K562 (cell line): Measurements from ENCODE around the gene PCP2. TPM values are rescaled to one million over a fixed set of nuclear protein-coding genes. Genes with fewer than 3 reads are reported as not detected.

Experiments
- ATAC-seq: fragments of 200-7000 bp; cut with Tn5 transposase; 3 replicates; pipeline ENCODE4 v1.9.1; 2020; ENCODE audit warnings: moderate library complexity
- BruUV-seq: library from RNA; stranded (reverse); fragments of 400-500 nt; replicated peaks from 2 replicates; lab custom pipeline; 2021; lab: Mats Ljungman, UMichigan
- CTCF ChIA-PET: fragments of 300-600 bp; formaldehyde crosslinking; extraction: SDS; loops from one replicate; lab custom pipeline; 2021; ENCODE audit warnings: low intra/inter-chr PET ratio; lab: Yijun Ruan, JAX
- POLR2A ChIA-PET: fragments of 300-600, 350-650 bp; sonication (Branson Sonifier 250); formaldehyde crosslinking; extraction: SDS; loops from one replicate; lab custom pipeline; 2021; ENCODE audit warnings: antibody characterized with exemption, inconsistent platforms; lab: Yijun Ruan, JAX
- DNase-seq, 4 experiments: peaks; one replicate each; pipeline versions ENCODE4 v3.0.0 to v3.0.0-alpha.2; 2011 to 2018; ENCODE audit warnings: low spot score in 3 of 4, mixed read lengths in 3 of 4; ENCODE audit errors: extremely low read depth in 1 of 4
- FAIRE-seq: peaks from 2 replicates; lab custom pipeline; 2011; peaks lifted over from hg19 to GRCh38; lab: Jason Lieb, UNC
- H2AFZ ChIP-seq: 2 replicates; pipeline ENCODE4 v1.6.0; 2011; ENCODE audit warnings: low read depth, low read length, control low read depth, inconsistent platforms
- H3K27ac ChIP-seq: fragments of 200-600 bp; 3 replicates; pipeline ENCODE4 v1.8.0; 2011; ENCODE audit warnings: low read depth, mild to moderate bottlenecking, control low read depth, inconsistent platforms, low read length, moderate library complexity, mixed read lengths; ENCODE audit errors: extremely low read depth
- H3K27me3 ChIP-seq, 2 experiments: fragments of 300-600 bp in 1 of 2; 2 replicates in 1 of 2; 3 replicates in 1 of 2; pipeline versions ENCODE4 v1.6.0 to v1.8.0; 2011; ENCODE audit warnings: inconsistent platforms in 2 of 2, low read length in 2 of 2, mild to moderate bottlenecking in 1 of 2, mixed read lengths in 1 of 2, moderate library complexity in 1 of 2; ENCODE audit not compliant: control insufficient read depth in 2 of 2, insufficient read depth in 2 of 2
- H3K36me3 ChIP-seq: fragments of 300-600 bp; 3 replicates; pipeline ENCODE4 v1.8.0; 2011; ENCODE audit warnings: mild to moderate bottlenecking, low read length, inconsistent platforms; ENCODE audit not compliant: control insufficient read depth, insufficient read depth
- H3K4me1 ChIP-seq, 2 experiments: fragments of 200-600 bp in 1 of 2; replicated peaks in 1 of 2; 2 replicates in 1 of 2; 3 replicates in 1 of 2; pipeline versions ENCODE4 v1.5.1 to v1.8.0; 2011; ENCODE audit warnings: inconsistent platforms in 2 of 2, low read length in 2 of 2, mild to moderate bottlenecking in 1 of 2, mixed read lengths in 1 of 2, moderate library complexity in 1 of 2; ENCODE audit not compliant: control insufficient read depth in 2 of 2, insufficient read depth in 2 of 2
- H3K4me2 ChIP-seq: 2 replicates; pipeline ENCODE4 v1.6.1; 2011; ENCODE audit warnings: low read length, control low read depth, inconsistent platforms, mixed read lengths; ENCODE audit not compliant: insufficient read depth
- H3K4me3 ChIP-seq: fragments of 200-600 bp; sonication (generic), shearing (Covaris generic); 2 replicates; pipeline ENCODE4 v1.5.1; 2016; ENCODE audit warnings: control low read depth, inconsistent platforms
- H3K79me2 ChIP-seq: fragments of 200-600 bp; 3 replicates; pipeline ENCODE4 v1.8.0; 2011; ENCODE audit warnings: low read length, inconsistent platforms; ENCODE audit not compliant: control insufficient read depth, insufficient read depth
- H3K9ac ChIP-seq, 2 experiments: 2 replicates each; pipeline versions ENCODE4 v1.6.0 to v1.6.1; 2011; ENCODE audit warnings: low read depth in 2 of 2, low read length in 2 of 2, control low read depth in 1 of 2, inconsistent platforms in 1 of 2, mild to moderate bottlenecking in 1 of 2, mixed read lengths in 1 of 2; ENCODE audit not compliant: insufficient read depth in 1 of 2
- H3K9me1 ChIP-seq: one replicate; pipeline ENCODE4 v1.6.0; 2011; ENCODE audit warnings: inconsistent platforms, mild to moderate bottlenecking, low read length, moderate library complexity; ENCODE audit not compliant: control insufficient read depth, insufficient read depth
- H3K9me3 ChIP-seq: replicated peaks from 2 replicates; pipeline ENCODE4 v1.5.1; 2011; ENCODE audit warnings: low read depth, low read length, inconsistent platforms; ENCODE audit not compliant: control insufficient read depth, insufficient read depth
- H4K20me1 ChIP-seq: replicated peaks from 2 replicates; pipeline ENCODE4 v1.6.1; 2011; ENCODE audit warnings: low read length, inconsistent platforms, mixed read lengths; ENCODE audit not compliant: control insufficient read depth, insufficient read depth
- DNMT1 ChIP-seq: fragments of 450-650 bp; IDR thresholded peaks from 2 replicates; pipeline ENCODE4 v1.6.1; 2016; ENCODE audit warnings: antibody characterized with exemption, mild to moderate bottlenecking
- E2F3 ChIP-seq: fragments of 250-450 bp; sonication (Bioruptor Pico); IDR thresholded peaks from 2 replicates; pipeline ENCODE4 v1.4.0; 2020; ENCODE audit warnings: mild to moderate bottlenecking
- KLF13 ChIP-seq: fragments of 450-650 bp; IDR thresholded peaks from 2 replicates; pipeline ENCODE4 v1.6.1; 2016; ENCODE audit warnings: missing genetic modification characterization, low read depth, mild to moderate bottlenecking, missing compliant biosample characterization, moderate library complexity, borderline replicate concordance
- NCOA6 ChIP-seq: fragments of 450-650 bp; IDR thresholded peaks from 2 replicates; pipeline ENCODE4 v1.6.1; 2017; ENCODE audit warnings: mild to moderate bottlenecking
- NFATC3 ChIP-seq: fragments of 450-650 bp; IDR thresholded peaks from 2 replicates; pipeline ENCODE4 v1.6.1; 2017; ENCODE audit warnings: mild to moderate bottlenecking
- PRPF4 ChIP-seq: fragments of 200-400 bp; formaldehyde crosslinking; IDR thresholded peaks from one replicate; pipeline ENCODE4 v1.6.1; 2017; ENCODE audit warnings: low read length, low read depth, mild to moderate bottlenecking; ENCODE audit not compliant: insufficient read depth, poor library complexity, severe bottlenecking
- WGBS: fragments of 100-300 bp; shearing (Covaris generic); methylation state at CpG from one replicate; pipeline ENCODE4 v1.1.6; 2016; ENCODE audit warnings: low coverage, mixed read lengths; ENCODE audit not compliant: insufficient coverage; ENCODE audit errors: missing lambda C conversion rate; 5-methylcytosine and 5-hydroxymethylcytosine counted together
- in situ Hi-C: fragments of 300-500 bp; cut with MboI; formaldehyde crosslinking; loops from 4 replicates; pipeline ENCODE4 v1.15.0; 2018; ENCODE audit warnings: inconsistent platforms, mixed read lengths
- intact Hi-C: fragments of 100-400 bp; cut with micrococcal nuclease; formaldehyde crosslinking; loops from 2 replicates; pipeline ENCODE4 v1.14.2; 2022
- polyA plus RNA-seq, 8 experiments: library from polyadenylated mRNA; depleted of rRNA in 4 of 8; stranded (reverse) in 5 of 8; unstranded in 3 of 8; fragments of >200 nt; fragmentation: Nextera tagmentation in 2 of 8; fragmentation: Illumina TruSeq in 1 of 8; extraction: Ambion mirVana in 2 of 8; extraction: Trizol in 1 of 8; gene quantifications; 2 replicates each; pipeline versions ENCODE4 v1.2.1 to v1.2.3, GENCODE V29; 2011 to 2014; ENCODE audit warnings: inconsistent platforms in 1 of 8, missing spikeins in 1 of 8
- total RNA-seq, 7 experiments: library from RNA; depleted of rRNA in 6 of 7; stranded (reverse); fragments of >200 nt in 6 of 7; fragmentation: Illumina TruSeq in 2 of 7; extraction: Trizol in 2 of 7; gene quantifications; 2 replicates each; pipeline versions ENCODE4 v1.2.1 to v1.2.3, GENCODE V29; 2011 to 2021; ENCODE audit warnings: low replicate concordance in 1 of 7
- TF ChIP-seq, protein P1 (sequence below): sonication (generic); formaldehyde crosslinking; IDR thresholded peaks from 2 replicates; pipeline ENCODE4 v1.8.0; 2022; ENCODE audit warnings: mild to moderate bottlenecking, missing genetic modification reagents
- TF ChIP-seq, protein P2 (sequence below): sonication (generic); IDR thresholded peaks from 2 replicates; pipeline ENCODE4 v1.6.1; 2016
- TF ChIP-seq, protein P3 (sequence below): fragments of 450-650 bp; conservative IDR thresholded peaks from 2 replicates; pipeline ENCODE4 v1.6.1; 2016; ENCODE audit warnings: missing genetic modification characterization, low read depth, mild to moderate bottlenecking, control low read depth, missing compliant biosample characterization
- TF ChIP-seq, protein P4 (sequence below): sonication (generic); formaldehyde crosslinking; IDR thresholded peaks from 2 replicates; pipeline ENCODE4 v1.8.0; 2022; ENCODE audit warnings: missing genetic modification reagents, mild to moderate bottlenecking, moderate library complexity, borderline replicate concordance

The PCP2 gene
- total and polyA plus RNA-seq, 9 of the 15 experiments (the other 6 are each of a cell fraction or from before 2014, with no cell fraction given) = 0.17 to 1.3 (median 0.49) TPM; not detected in 3

DNA sequence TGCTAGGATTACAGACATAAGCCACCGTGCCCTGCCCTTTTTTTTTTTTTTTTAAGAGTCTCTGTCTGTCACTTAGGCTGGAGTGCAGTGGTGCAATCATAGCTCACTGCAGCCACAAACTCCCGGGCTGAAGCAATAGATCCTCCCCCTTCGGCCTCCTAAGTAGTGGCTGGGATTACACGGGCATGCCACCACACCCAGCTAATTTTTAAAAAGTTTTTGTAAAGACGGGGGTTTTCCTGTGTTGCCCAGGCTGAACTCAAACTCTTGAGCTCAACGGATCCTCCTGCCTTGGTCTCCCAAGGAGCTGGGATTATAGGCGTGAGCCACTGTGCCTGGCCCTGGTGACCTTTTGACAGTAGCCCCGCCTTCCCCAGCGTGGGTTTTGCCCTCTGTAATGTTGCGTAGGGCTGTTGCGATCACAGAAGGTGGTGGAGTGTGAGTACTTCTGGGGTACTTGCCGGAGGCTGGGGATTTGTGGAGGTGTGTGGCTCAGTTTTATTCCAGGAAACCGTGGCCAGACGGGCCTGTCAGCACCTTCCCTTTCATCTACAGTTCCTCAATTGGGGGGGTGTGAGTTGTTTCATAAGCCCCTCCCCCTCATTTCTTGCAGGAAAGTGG, 23.7 kb upstream of the PCP2 start:
- FAIRE-seq (no peak), DNase-seq (no peak), ATAC-seq (peak; percentile 66)
- in situ Hi-C loops (no loop called here), intact Hi-C loops (no loop called here)
- peaks cover 2 to 9% of the 10 kb centered on the region in 2 experiments; a peak in 3 of 5 replicates for H3K4me1 ChIP-seq
- H2AFZ ChIP-seq = peak overlapping the region; percentile 47; the same call in 1 of the 2 replicates
- H3K9ac ChIP-seq = peak overlapping the region in 1 of 2 experiments; percentile 73; a peak in 2 of 4 replicates
- no peaks in the 10 kb centered on the region for H4K20me1 ChIP-seq
- BruUV-seq = no TSS peak
- WGBS = 14% methylated on average over 14 of the region's 14 CpGs
- H3K9me3 ChIP-seq = no peaks in the 10 kb centered on the region
- H3K79me2 ChIP-seq = no peaks in the 10 kb centered on the region
- ChIA-PET POLR2A (no interaction called here), CTCF (no interaction called here)
- no peak overlapping the region for H3K27ac ChIP-seq
- H3K27me3 ChIP-seq = peaks cover 4% of the 10 kb centered on the region in 2 experiments; a peak in 2 of 5 replicates
- no peaks in the 10 kb centered on the region for H3K9me1 ChIP-seq
- no peak overlapping the region for H3K4me3 ChIP-seq
- no peak overlapping the region for H3K4me2 ChIP-seq
- H3K36me3 ChIP-seq = no peaks in the 10 kb centered on the region
- TF ChIP-seq PRPF4 (no peak), NFATC3 (no peak), NCOA6 (no peak), KLF13 (no peak), DNMT1 (no peak), E2F3 (no peak)
- TF ChIP-seq, protein P1, sequence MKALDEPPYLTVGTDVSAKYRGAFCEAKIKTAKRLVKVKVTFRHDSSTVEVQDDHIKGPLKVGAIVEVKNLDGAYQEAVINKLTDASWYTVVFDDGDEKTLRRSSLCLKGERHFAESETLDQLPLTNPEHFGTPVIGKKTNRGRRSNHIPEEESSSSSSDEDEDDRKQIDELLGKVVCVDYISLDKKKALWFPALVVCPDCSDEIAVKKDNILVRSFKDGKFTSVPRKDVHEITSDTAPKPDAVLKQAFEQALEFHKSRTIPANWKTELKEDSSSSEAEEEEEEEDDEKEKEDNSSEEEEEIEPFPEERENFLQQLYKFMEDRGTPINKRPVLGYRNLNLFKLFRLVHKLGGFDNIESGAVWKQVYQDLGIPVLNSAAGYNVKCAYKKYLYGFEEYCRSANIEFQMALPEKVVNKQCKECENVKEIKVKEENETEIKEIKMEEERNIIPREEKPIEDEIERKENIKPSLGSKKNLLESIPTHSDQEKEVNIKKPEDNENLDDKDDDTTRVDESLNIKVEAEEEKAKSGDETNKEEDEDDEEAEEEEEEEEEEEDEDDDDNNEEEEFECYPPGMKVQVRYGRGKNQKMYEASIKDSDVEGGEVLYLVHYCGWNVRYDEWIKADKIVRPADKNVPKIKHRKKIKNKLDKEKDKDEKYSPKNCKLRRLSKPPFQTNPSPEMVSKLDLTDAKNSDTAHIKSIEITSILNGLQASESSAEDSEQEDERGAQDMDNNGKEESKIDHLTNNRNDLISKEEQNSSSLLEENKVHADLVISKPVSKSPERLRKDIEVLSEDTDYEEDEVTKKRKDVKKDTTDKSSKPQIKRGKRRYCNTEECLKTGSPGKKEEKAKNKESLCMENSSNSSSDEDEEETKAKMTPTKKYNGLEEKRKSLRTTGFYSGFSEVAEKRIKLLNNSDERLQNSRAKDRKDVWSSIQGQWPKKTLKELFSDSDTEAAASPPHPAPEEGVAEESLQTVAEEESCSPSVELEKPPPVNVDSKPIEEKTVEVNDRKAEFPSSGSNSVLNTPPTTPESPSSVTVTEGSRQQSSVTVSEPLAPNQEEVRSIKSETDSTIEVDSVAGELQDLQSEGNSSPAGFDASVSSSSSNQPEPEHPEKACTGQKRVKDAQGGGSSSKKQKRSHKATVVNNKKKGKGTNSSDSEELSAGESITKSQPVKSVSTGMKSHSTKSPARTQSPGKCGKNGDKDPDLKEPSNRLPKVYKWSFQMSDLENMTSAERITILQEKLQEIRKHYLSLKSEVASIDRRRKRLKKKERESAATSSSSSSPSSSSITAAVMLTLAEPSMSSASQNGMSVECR (CRISPR knock-in tag) = no peak
- TF ChIP-seq, protein P2, sequence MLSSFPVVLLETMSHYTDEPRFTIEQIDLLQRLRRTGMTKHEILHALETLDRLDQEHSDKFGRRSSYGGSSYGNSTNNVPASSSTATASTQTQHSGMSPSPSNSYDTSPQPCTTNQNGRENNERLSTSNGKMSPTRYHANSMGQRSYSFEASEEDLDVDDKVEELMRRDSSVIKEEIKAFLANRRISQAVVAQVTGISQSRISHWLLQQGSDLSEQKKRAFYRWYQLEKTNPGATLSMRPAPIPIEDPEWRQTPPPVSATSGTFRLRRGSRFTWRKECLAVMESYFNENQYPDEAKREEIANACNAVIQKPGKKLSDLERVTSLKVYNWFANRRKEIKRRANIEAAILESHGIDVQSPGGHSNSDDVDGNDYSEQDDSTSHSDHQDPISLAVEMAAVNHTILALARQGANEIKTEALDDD = no peak
- TF ChIP-seq, protein P3, sequence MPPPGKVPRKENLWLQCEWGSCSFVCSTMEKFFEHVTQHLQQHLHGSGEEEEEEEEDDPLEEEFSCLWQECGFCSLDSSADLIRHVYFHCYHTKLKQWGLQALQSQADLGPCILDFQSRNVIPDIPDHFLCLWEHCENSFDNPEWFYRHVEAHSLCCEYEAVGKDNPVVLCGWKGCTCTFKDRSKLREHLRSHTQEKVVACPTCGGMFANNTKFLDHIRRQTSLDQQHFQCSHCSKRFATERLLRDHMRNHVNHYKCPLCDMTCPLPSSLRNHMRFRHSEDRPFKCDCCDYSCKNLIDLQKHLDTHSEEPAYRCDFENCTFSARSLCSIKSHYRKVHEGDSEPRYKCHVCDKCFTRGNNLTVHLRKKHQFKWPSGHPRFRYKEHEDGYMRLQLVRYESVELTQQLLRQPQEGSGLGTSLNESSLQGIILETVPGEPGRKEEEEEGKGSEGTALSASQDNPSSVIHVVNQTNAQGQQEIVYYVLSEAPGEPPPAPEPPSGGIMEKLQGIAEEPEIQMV = no peak
- TF ChIP-seq, protein P4, sequence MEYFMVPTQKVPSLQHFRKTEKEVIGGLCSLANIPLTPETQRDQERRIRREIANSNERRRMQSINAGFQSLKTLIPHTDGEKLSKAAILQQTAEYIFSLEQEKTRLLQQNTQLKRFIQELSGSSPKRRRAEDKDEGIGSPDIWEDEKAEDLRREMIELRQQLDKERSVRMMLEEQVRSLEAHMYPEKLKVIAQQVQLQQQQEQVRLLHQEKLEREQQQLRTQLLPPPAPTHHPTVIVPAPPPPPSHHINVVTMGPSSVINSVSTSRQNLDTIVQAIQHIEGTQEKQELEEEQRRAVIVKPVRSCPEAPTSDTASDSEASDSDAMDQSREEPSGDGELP (CRISPR knock-in tag) = no peak
